ENCODE results near the gene PPL. TPM values are rescaled to one million over a fixed set of nuclear protein-coding genes. Genes with fewer than 3 reads are reported as not detected.

PPL gene
- total RNA-seq, 4 donors from 2014 or later, result 67.5 to 239 (median 111) TPM

- no peak for TF ChIP-seq CTCF (IDR thresholded peaks at IDR 0.05; ENCODE audit: low read depth)
Observed at GRCh38 chr16:4979736-4980660, 43.0 kb upstream of the PPL start.

- TF ChIP-seq CTCF (IDR thresholded peaks at IDR 0.05; ENCODE audit: low read depth), result no peak
Observed at GRCh38 chr16:4979164-4979563, 42.2 kb upstream of the PPL start.

GRCh38 chr16:4976611-4977145 lies 39.7 kb upstream of the PPL start:
- no peak for TF ChIP-seq CTCF (IDR thresholded peaks at IDR 0.05; ENCODE audit: low read depth)

- TF ChIP-seq CTCF (IDR thresholded peaks at IDR 0.05; ENCODE audit: low read depth), result no peak
Observed at GRCh38 chr16:4976079-4976478, 39.1 kb upstream of the PPL start.

GRCh38 chr16:4972938-4973587 lies 36.1 kb upstream of the PPL start:
- no peak for TF ChIP-seq CTCF (IDR thresholded peaks at IDR 0.05; ENCODE audit: low read depth)

GRCh38 chr16:4970010-4970409 lies 33.1 kb upstream of the PPL start:
- no peak for TF ChIP-seq CTCF (IDR thresholded peaks at IDR 0.05; ENCODE audit: low read depth)

- TF ChIP-seq CTCF (IDR thresholded peaks at IDR 0.05; ENCODE audit: low read depth), result no peak
Observed at GRCh38 chr16:4968879-4969483, 32.0 kb upstream of the PPL start.

All from subcutaneous adipose tissue (tissue), 4 donors.